HepG2 (cell line): ENCODE measurements around the gene TULP4. TPM values are rescaled to one million over a fixed set of nuclear protein-coding genes. Genes with fewer than 3 reads are reported as not detected.

Source experiments
- ARID4A ChIP-seq: sonication (generic); formaldehyde crosslinking; IDR thresholded peaks from 2 replicates; pipeline ENCODE4 v1.5.0; 2020; ENCODE audit warnings: mild to moderate bottlenecking, missing genetic modification reagents, borderline replicate concordance
- CC2D1A ChIP-seq: sonication (generic); formaldehyde crosslinking; IDR thresholded peaks from 2 replicates; pipeline ENCODE4 v1.8.1; 2023; ENCODE audit warnings: mild to moderate bottlenecking, missing genetic modification reagents
- DRAP1 ChIP-seq: IDR thresholded peaks from 2 replicates; pipeline ENCODE4 v1.6.1; 2016; ENCODE audit warnings: missing genetic modification reagents, missing compliant biosample characterization
- ERF ChIP-seq: IDR thresholded peaks from 2 replicates; pipeline ENCODE4 v1.6.1; 2018; ENCODE audit warnings: missing biosample characterization, missing genetic modification reagents
- GLI4 ChIP-seq: sonication (generic); formaldehyde crosslinking; IDR thresholded peaks from 2 replicates; pipeline ENCODE4 v1.5.1; 2020; ENCODE audit warnings: missing genetic modification reagents, mild to moderate bottlenecking, moderate library complexity, borderline replicate concordance
- HMG20B ChIP-seq: conservative IDR thresholded peaks from 2 replicates; pipeline ENCODE4 v1.6.1; 2016; ENCODE audit warnings: missing genetic modification reagents, missing compliant biosample characterization
- HNF4G ChIP-seq, 2 experiments: sonication (generic) in 1 of 2; formaldehyde crosslinking in 1 of 2; IDR thresholded peaks; 2 replicates each; pipeline versions ENCODE4 v1.4.0 to v1.6.1; 2011 to 2020; ENCODE audit warnings: borderline replicate concordance in 2 of 2, low read depth in 2 of 2, mild to moderate bottlenecking in 2 of 2, low read length in 1 of 2, missing genetic modification reagents in 1 of 2, moderate library complexity in 1 of 2
- HNRNPK ChIP-seq: fragments of 200-400 bp; formaldehyde crosslinking; IDR thresholded peaks from 2 replicates; pipeline ENCODE4 v1.6.1; 2018; ENCODE audit warnings: low read length, low read depth, moderate library complexity, mild to moderate bottlenecking; ENCODE audit not compliant: poor library complexity, severe bottlenecking
- ISL2 ChIP-seq: sonication (generic); formaldehyde crosslinking; IDR thresholded peaks from 2 replicates; pipeline ENCODE4 v1.5.0; 2020; ENCODE audit warnings: missing genetic modification reagents
- JUN ChIP-seq: sonication (generic); formaldehyde crosslinking; IDR thresholded peaks from 2 replicates; pipeline ENCODE4 v1.4.0; 2020; ENCODE audit warnings: mild to moderate bottlenecking, missing genetic modification reagents
- KLF6 ChIP-seq: IDR thresholded peaks from 2 replicates; pipeline ENCODE4 v1.8.0; 2016; ENCODE audit warnings: missing biosample characterization, missing genetic modification reagents
- SALL1 ChIP-seq: sonication (generic); formaldehyde crosslinking; IDR thresholded peaks from 2 replicates; pipeline ENCODE4 v1.8.0; 2022; ENCODE audit warnings: mild to moderate bottlenecking, missing genetic modification reagents
- TFAP4 ChIP-seq: sonication (generic); IDR thresholded peaks from 2 replicates; pipeline ENCODE4 v1.6.1; 2016; ENCODE audit warnings: low read depth, borderline replicate concordance
- ZBTB7B ChIP-seq: sonication (generic); formaldehyde crosslinking; IDR thresholded peaks from 2 replicates; pipeline ENCODE4 v1.4.0; 2020; ENCODE audit warnings: missing genetic modification reagents
- ZBTB8A ChIP-seq: sonication (generic); formaldehyde crosslinking; IDR thresholded peaks from 2 replicates; pipeline ENCODE4 v1.4.0; 2020; ENCODE audit warnings: mild to moderate bottlenecking, low read depth, missing genetic modification reagents, borderline replicate concordance
- ZMYM4 ChIP-seq: sonication (generic); formaldehyde crosslinking; IDR thresholded peaks from 2 replicates; pipeline ENCODE4 v1.8.1; 2023; ENCODE audit warnings: mild to moderate bottlenecking, missing genetic modification reagents
- ZNF44 ChIP-seq: sonication (generic); formaldehyde crosslinking; IDR thresholded peaks from 2 replicates; pipeline ENCODE4 v1.5.1; 2020; ENCODE audit warnings: mild to moderate bottlenecking, missing genetic modification reagents
- ZNF780A ChIP-seq: sonication (generic); formaldehyde crosslinking; IDR thresholded peaks from 2 replicates; pipeline ENCODE4 v1.8.0; 2022; ENCODE audit warnings: mild to moderate bottlenecking, missing genetic modification reagents, moderate library complexity
- polyA plus RNA-seq, 8 experiments: library from polyadenylated mRNA; depleted of rRNA in 3 of 8; stranded (reverse) in 7 of 8; unstranded in 1 of 8; fragments of >200 nt; fragmentation: Illumina TruSeq in 4 of 8; extraction: Trizol in 4 of 8; gene quantifications; 2 replicates each; pipeline versions ENCODE4 v1.2.1 to v1.2.3, GENCODE V29; 2011 to 2016; ENCODE audit warnings: low read depth in 4 of 8, missing spikeins in 1 of 8, mixed read lengths in 1 of 8; ENCODE audit not compliant: insufficient read depth in 1 of 8
- total RNA-seq, 5 experiments: library from RNA; depleted of rRNA; stranded (reverse); fragments of >200 nt; fragmentation: Illumina TruSeq; extraction: Trizol; gene quantifications; 2 replicates each; pipeline ENCODE4 v1.2.3, GENCODE V29; 2016; ENCODE audit warnings: low read depth in 1 of 5
- TF ChIP-seq, protein P1 (sequence below): sonication (generic); formaldehyde crosslinking; IDR thresholded peaks from 2 replicates; pipeline ENCODE4 v1.4.0; 2020; ENCODE audit warnings: missing genetic modification reagents
- TF ChIP-seq, protein P2 (sequence below): sonication (generic); formaldehyde crosslinking; IDR thresholded peaks from 2 replicates; pipeline ENCODE4 v1.4.0; 2020; ENCODE audit warnings: missing genetic modification reagents

TULP4 gene
- total and polyA plus RNA-seq, 2 of the 13 experiments (the other 11 are each of a cell fraction or from before 2014, with no cell fraction given), result 21.1 to 122 TPM

DNA sequence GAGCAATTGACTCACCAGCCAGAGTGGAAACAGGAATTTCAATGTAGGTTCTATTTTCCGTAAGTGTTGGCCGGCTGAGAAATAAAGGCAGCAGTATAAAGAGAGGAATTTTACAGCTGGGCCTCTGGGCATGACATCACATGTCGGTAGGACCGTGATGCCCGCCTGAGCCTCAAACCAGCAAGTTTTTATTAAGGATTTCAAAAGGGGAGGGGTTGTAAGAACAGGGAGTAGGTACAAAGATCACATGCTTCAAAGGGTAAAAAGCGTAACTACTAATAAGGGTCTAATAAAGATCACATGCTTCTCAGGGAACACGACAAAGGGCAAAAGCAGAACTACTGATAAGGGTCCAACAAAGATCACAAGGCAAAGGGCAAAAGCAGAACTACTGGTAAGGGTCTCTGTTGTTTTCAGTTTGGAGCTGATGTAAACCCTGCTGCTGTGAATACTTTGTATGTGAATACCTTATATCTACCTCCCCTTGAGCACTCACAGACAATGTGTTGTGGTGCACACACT is 9.0 kb upstream of the TULP4 start (continued):
- TF ChIP-seq, protein P1, sequence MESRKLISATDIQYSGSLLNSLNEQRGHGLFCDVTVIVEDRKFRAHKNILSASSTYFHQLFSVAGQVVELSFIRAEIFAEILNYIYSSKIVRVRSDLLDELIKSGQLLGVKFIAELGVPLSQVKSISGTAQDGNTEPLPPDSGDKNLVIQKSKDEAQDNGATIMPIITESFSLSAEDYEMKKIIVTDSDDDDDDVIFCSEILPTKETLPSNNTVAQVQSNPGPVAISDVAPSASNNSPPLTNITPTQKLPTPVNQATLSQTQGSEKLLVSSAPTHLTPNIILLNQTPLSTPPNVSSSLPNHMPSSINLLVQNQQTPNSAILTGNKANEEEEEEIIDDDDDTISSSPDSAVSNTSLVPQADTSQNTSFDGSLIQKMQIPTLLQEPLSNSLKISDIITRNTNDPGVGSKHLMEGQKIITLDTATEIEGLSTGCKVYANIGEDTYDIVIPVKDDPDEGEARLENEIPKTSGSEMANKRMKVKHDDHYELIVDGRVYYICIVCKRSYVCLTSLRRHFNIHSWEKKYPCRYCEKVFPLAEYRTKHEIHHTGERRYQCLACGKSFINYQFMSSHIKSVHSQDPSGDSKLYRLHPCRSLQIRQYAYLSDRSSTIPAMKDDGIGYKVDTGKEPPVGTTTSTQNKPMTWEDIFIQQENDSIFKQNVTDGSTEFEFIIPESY (CRISPR knock-in tag), result 0 out of 2 replicates have a peak, but pooled peaks have one; percentile 6
- TF ChIP-seq SALL1 (CRISPR knock-in tag) (peak; percentile 79), DRAP1 (CRISPR knock-in tag) (peak; percentile 40; the same call in 1 of the 2 replicates), JUN (CRISPR knock-in tag) (peak; percentile 33; the same call in 1 of the 2 replicates), HMG20B (CRISPR knock-in tag) (0 out of 2 replicates have a peak, but pooled peaks have one; percentile 32), ZBTB8A (CRISPR knock-in tag) (0 out of 2 replicates have a peak, but pooled peaks have one; percentile 46), CC2D1A (CRISPR knock-in tag) (0 out of 2 replicates have a peak, but pooled peaks have one; percentile 23), ZBTB7B (CRISPR knock-in tag) (peak; percentile 70), HNRNPK (no peak), HNF4G (IDR thresholded peaks at IDR 0.05; ENCODE audit: borderline replicate concordance, low read depth, low read length) (peak; percentile 84), HNF4G (CRISPR knock-in tag; IDR thresholded peaks at IDR 0.05; ENCODE audit: borderline replicate concordance, low read depth) (peak; percentile 44; the same call in 1 of the 2 replicates), ISL2 (CRISPR knock-in tag) (peak; percentile 76), TFAP4 (peak; percentile 62), ARID4A (CRISPR knock-in tag) (peak; percentile 38; the same call in 1 of the 2 replicates), GLI4 (CRISPR knock-in tag) (no peak), ZNF44 (peak; percentile 84; the same call in 1 of the 2 replicates), KLF6 (CRISPR knock-in tag) (0 out of 2 replicates have a peak, but pooled peaks have one; percentile 22), ZNF780A (CRISPR knock-in tag) (no peak), ERF (CRISPR knock-in tag) (0 out of 2 replicates have a peak, but pooled peaks have one; percentile 18), ZMYM4 (peak; percentile 81)
- TF ChIP-seq, protein P2, sequence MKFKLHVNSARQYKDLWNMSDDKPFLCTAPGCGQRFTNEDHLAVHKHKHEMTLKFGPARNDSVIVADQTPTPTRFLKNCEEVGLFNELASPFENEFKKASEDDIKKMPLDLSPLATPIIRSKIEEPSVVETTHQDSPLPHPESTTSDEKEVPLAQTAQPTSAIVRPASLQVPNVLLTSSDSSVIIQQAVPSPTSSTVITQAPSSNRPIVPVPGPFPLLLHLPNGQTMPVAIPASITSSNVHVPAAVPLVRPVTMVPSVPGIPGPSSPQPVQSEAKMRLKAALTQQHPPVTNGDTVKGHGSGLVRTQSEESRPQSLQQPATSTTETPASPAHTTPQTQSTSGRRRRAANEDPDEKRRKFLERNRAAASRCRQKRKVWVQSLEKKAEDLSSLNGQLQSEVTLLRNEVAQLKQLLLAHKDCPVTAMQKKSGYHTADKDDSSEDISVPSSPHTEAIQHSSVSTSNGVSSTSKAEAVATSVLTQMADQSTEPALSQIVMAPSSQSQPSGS (CRISPR knock-in tag), result peak; percentile 70
